ENCODE results near the gene ZNF835. TPM values are rescaled to one million over a fixed set of nuclear protein-coding genes. Genes with fewer than 3 reads are reported as not detected.

The ZNF835 gene
- not detected for polyA plus RNA-seq (2012; ENCODE audit: insufficient read length, low read depth)

- TF ChIP-seq REST (IDR thresholded peaks at IDR 0.05; ENCODE audit: insufficient read depth in 1 of 2, low read depth in 2 of 2, low read length in 2 of 2) (no peak), TAF1 (IDR thresholded peaks at IDR 0.05; ENCODE audit: borderline replicate concordance, insufficient read depth, low read length) (no peak), POLR2AphosphoS5 (IDR thresholded peaks at IDR 0.05; ENCODE audit: low read depth, low read length) (no peak)
Observed at GRCh38 chr19:56671613-56671994, at the start of gene ZNF835. ZNF835 (minus strand) TSS chr19:56671757; CDS start chr19:56665198, 6,559 bp downstream.

- no peak for TF ChIP-seq SIN3A (IDR thresholded peaks at IDR 0.05; ENCODE audit: borderline replicate concordance, insufficient read depth, low read length)
- TF ChIP-seq REST (IDR thresholded peaks at IDR 0.05; ENCODE audit: insufficient read depth in 1 of 2, low read depth in 2 of 2, low read length in 2 of 2) = no peak
- no peak for TF ChIP-seq POLR2AphosphoS5 (IDR thresholded peaks at IDR 0.05; ENCODE audit: low read depth, low read length)
- TF ChIP-seq FOXP2 (optimal IDR thresholded peaks at IDR 0.05; ENCODE audit: borderline replicate concordance, extremely low read depth, extremely low read length, insufficient read depth) = no peak
- TF ChIP-seq TAF1 (IDR thresholded peaks at IDR 0.05; ENCODE audit: borderline replicate concordance, insufficient read depth, low read length) = no peak
Observed at GRCh38 chr19:56720281-56720680, 48.7 kb upstream of the ZNF835 start.

- TF ChIP-seq SIN3A (IDR thresholded peaks at IDR 0.05; ENCODE audit: borderline replicate concordance, insufficient read depth, low read length) (no peak), REST (IDR thresholded peaks at IDR 0.05; ENCODE audit: insufficient read depth in 1 of 2, low read depth in 2 of 2, low read length in 2 of 2) (peak in 1 of 2 experiments; percentile 83; a peak in 2 of 4 replicates)
Observed at GRCh38 chr19:56718231-56718630, 46.7 kb upstream of the ZNF835 start.

- no peak for TF ChIP-seq TAF1 (IDR thresholded peaks at IDR 0.05; ENCODE audit: borderline replicate concordance, insufficient read depth, low read length)
- no peak for TF ChIP-seq SIN3A (IDR thresholded peaks at IDR 0.05; ENCODE audit: borderline replicate concordance, insufficient read depth, low read length)
Observed at GRCh38 chr19:56712611-56713276, 41.2 kb upstream of the ZNF835 start.

GRCh38 chr19:56710437-56710836 lies 38.9 kb upstream of the ZNF835 start:
- TF ChIP-seq FOXP2 (optimal IDR thresholded peaks at IDR 0.05; ENCODE audit: borderline replicate concordance, extremely low read depth, extremely low read length, insufficient read depth) = no peak
- no peak for TF ChIP-seq TAF1 (IDR thresholded peaks at IDR 0.05; ENCODE audit: borderline replicate concordance, insufficient read depth, low read length)
- TF ChIP-seq SIN3A (IDR thresholded peaks at IDR 0.05; ENCODE audit: borderline replicate concordance, insufficient read depth, low read length) = no peak
- TF ChIP-seq POLR2AphosphoS5 (IDR thresholded peaks at IDR 0.05; ENCODE audit: low read depth, low read length) = no peak
- no peak for TF ChIP-seq REST (IDR thresholded peaks at IDR 0.05; ENCODE audit: insufficient read depth in 1 of 2, low read depth in 2 of 2, low read length in 2 of 2)

Measured in PFSK-1 (cell line).